ENCODE results near the gene VPS37B. TPM values are rescaled to one million over a fixed set of nuclear protein-coding genes. Genes with fewer than 3 reads are reported as not detected.

Gene VPS37B
- total RNA-seq, 4 donors from 2014 or later, result 24.5 to 28.4 (median 25.8) TPM

DNA sequence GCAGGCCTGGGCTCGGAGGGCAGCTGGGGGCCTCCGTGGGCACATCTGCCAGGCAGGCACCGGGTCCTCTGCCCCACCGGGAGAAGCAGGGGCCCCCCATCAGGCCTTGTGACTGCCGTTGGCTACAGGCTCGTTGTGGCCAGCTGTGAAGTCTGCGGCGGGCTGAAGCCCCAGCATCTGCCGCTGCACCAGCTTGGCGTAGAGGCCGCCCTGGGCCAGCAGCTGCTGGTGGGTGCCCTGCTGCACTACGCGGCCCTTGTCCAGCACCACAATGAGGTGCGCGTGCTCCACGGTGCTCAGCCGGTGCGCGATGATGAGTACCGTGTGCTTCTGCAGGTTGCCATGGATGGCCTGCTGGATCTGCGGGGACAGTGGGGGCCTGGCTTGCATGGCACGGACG lies 33.9 kb upstream of the VPS37B start:
- TF ChIP-seq EP300 (IDR thresholded peaks at IDR 0.05), result no peak
- WGBS, 2 donors, result 95 to 97% methylated on average over 21 to 23 of the region's 23 CpGs
- H3K27ac ChIP-seq, result no peak overlapping the region

GRCh38 chr12:122929148-122929538 lies 33.2 kb upstream of the VPS37B start:
- no peaks in the 10 kb centered on the region for H3K4me1 ChIP-seq
- H3K9me3 ChIP-seq, result no peaks in the 10 kb centered on the region
- TF ChIP-seq POLR2A (IDR thresholded peaks at IDR 0.05), result no peak
- TF ChIP-seq EP300 (IDR thresholded peaks at IDR 0.05), result no peak
- TF ChIP-seq CTCF (IDR thresholded peaks at IDR 0.05), result no peak
- no peak overlapping the region for H3K27ac ChIP-seq
- peaks cover 0 to 42% (median 0%) of the 10 kb centered on the region in 3 donors for H3K36me3 ChIP-seq
- DNase-seq (ENCODE audit: low spot score in 2 of 2), result no peak
- no peaks in the 10 kb centered on the region for H3K27me3 ChIP-seq
- WGBS, 2 donors, result 91 to 92% methylated on average over 11 to 13 of the region's 14 CpGs
- H3K4me3 ChIP-seq, result no peak overlapping the region

More for the DNA sequence above, 33.9 kb upstream of the VPS37B start:
- Histone ChIP-seq H3K4me3 (no peak overlapping the region), H3K36me3 (peaks cover 0 to 42% (median 0%) of the 10 kb centered on the region in 3 donors), H3K4me1 (no peaks in the 10 kb centered on the region), H3K27me3 (no peaks in the 10 kb centered on the region), H3K9me3 (no peaks in the 10 kb centered on the region)
- no peak for DNase-seq (ENCODE audit: low spot score in 2 of 2)

DNA sequence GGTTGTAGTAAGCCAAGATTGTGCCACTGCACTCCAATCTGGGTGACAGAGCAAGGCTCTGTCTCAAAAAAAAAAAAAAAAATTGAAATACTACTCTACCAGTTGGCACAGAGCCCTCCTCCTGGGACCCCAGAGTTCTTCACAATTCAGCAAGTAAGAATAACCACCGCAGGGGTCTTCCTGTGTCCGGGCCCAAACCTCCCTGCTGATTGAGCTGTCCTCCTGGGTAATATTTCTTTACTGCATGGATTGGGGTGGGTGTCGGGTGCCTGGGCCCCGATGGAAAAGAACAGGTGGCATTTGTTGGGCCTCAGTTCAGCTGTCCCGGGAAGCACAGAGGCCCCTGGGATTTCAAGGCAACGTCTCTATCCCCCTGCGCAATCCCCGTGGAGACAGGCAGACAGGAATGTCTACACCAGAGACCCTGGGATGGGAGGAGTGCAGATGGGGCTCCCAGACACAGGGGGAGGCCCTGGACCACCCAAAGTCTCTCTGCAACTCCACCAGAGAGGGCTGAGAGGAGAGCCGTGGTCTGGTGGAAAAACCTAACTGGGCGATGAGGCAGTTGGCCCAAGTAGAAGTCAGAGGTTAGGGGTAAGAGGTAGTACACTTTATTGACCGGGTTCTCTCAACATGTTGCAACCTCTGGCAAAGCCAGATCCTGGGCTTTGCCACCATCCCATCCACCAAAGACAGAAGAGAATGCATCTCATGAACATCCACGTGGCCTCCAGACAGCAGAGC lies 32.7 kb upstream of the VPS37B start:
- 72 to 79% methylated on average over 12 of the region's 12 CpGs for WGBS, 2 donors
- Histone ChIP-seq H3K36me3 (peaks cover 0 to 42% (median 0%) of the 10 kb centered on the region in 3 donors), H3K4me3 (no peak overlapping the region), H3K27me3 (no peaks in the 10 kb centered on the region), H3K4me1 (no peaks in the 10 kb centered on the region), H3K27ac (no peak overlapping the region), H3K9me3 (no peaks in the 10 kb centered on the region)
- no peak for DNase-seq (ENCODE audit: low spot score in 2 of 2)
- TF ChIP-seq CTCF (IDR thresholded peaks at IDR 0.05) (no peak), EP300 (IDR thresholded peaks at IDR 0.05) (no peak), POLR2A (IDR thresholded peaks at IDR 0.05) (no peak)

- DNase-seq (ENCODE audit: low spot score in 2 of 2), result no peak
- TF ChIP-seq CTCF (IDR thresholded peaks at IDR 0.05), result no peak
- no peak for TF ChIP-seq POLR2A (IDR thresholded peaks at IDR 0.05)
- TF ChIP-seq EP300 (IDR thresholded peaks at IDR 0.05), result no peak
- no peaks in the 10 kb centered on the region for H3K9me3 ChIP-seq
- 85 to 89% methylated on average over 11 of the region's 11 CpGs for WGBS, 2 donors
- no peaks in the 10 kb centered on the region for H3K27me3 ChIP-seq
- peaks cover 0 to 37% (median 0%) of the 10 kb centered on the region in 3 donors for H3K36me3 ChIP-seq
- no peak overlapping the region for H3K4me3 ChIP-seq
- H3K27ac ChIP-seq, result no peak overlapping the region
- H3K4me1 ChIP-seq, result no peaks in the 10 kb centered on the region
Measured at GRCh38 chr12:122927756-122928403, 32.0 kb upstream of the VPS37B start.

DNA sequence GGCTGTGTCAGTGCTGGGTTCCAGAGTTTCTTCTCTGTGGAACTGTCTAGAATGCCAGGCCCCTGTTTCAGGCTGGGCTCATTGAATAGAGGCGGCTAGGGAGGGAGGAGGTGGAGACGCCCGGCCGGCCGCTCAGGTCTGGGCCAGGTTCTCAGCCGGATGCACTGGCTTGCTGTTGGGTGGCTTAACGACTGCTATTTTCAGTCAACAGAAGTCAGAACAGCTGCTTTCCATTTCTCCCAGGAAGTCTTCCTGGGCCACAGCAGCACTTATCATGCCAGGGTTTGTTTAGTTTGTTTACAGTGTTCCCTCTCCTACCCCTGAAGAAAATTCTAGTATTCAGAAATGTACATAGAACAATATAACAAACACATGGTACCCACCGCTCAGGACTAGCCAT lies 26.0 kb upstream of the VPS37B start:
- WGBS, 2 donors, result 70 to 76% methylated on average over 8 of the region's 8 CpGs
- no peaks in the 10 kb centered on the region for H3K27me3 ChIP-seq
- no peak overlapping the region for H3K4me3 ChIP-seq
- H3K27ac ChIP-seq, result no peak overlapping the region
- TF ChIP-seq CTCF (IDR thresholded peaks at IDR 0.05), result no peak
- no peak for TF ChIP-seq POLR2A (IDR thresholded peaks at IDR 0.05)
- TF ChIP-seq EP300 (IDR thresholded peaks at IDR 0.05), result no peak
- H3K4me1 ChIP-seq, result peaks cover 0 to 11% (median 3%) of the 10 kb centered on the region in 4 donors
- DNase-seq (ENCODE audit: low spot score in 2 of 2), result no peak
- no peaks in the 10 kb centered on the region for H3K9me3 ChIP-seq
- no peaks in the 10 kb centered on the region for H3K36me3 ChIP-seq
